Measurements from ENCODE around the gene SDC4.

DNA sequence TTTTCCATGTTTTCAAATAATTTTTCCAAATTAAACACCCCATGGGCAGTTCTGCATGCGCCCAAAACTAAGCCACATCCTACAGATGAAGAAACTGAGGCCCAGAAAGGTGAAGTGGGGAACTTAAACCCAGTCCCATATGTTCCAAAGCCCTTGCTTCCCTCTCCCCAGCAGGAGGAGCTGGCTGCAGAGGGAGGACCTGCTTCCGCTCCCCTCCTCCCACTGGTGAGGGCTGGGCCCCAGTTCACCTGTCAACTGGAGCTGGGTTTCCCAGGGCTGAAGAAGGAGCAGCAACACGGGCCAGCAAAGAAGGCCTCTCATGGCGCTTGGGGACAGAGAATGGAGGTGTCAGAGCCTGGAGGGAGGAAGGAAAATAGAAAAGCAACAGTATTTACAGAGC is 43.0 kb downstream of the SDC4 start:
- TF ChIP-seq POLR2A (IDR thresholded peaks at IDR 0.05; ENCODE audit: low read depth, low read length) (no peak), POLR2AphosphoS5 (IDR thresholded peaks at IDR 0.05; ENCODE audit: low read depth, low read length) (no peak), TAF1 (IDR thresholded peaks at IDR 0.05; ENCODE audit: borderline replicate concordance, low read depth, low read length) (no peak)
